ENCODE measurements around the gene ABCC10.

- TF ChIP-seq, protein P1, sequence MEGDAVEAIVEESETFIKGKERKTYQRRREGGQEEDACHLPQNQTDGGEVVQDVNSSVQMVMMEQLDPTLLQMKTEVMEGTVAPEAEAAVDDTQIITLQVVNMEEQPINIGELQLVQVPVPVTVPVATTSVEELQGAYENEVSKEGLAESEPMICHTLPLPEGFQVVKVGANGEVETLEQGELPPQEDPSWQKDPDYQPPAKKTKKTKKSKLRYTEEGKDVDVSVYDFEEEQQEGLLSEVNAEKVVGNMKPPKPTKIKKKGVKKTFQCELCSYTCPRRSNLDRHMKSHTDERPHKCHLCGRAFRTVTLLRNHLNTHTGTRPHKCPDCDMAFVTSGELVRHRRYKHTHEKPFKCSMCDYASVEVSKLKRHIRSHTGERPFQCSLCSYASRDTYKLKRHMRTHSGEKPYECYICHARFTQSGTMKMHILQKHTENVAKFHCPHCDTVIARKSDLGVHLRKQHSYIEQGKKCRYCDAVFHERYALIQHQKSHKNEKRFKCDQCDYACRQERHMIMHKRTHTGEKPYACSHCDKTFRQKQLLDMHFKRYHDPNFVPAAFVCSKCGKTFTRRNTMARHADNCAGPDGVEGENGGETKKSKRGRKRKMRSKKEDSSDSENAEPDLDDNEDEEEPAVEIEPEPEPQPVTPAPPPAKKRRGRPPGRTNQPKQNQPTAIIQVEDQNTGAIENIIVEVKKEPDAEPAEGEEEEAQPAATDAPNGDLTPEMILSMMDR (IDR thresholded peaks at IDR 0.05), result no peak
- TF ChIP-seq POLR2A (IDR thresholded peaks at IDR 0.05), result no peak
These were observed 70.3 kb downstream of the ABCC10 start for GRCh38 chr6:43497689-43498088.
